NCI-H82 (cell line): ENCODE results near the gene APC.

ENCODE experiments used
- DNase-seq: peaks from one replicate; lab custom pipeline; 2025; lab: John Stamatoyannopoulos, UW

The APC gene

GRCh38 chr5:112784726-112785125 is 47.0 kb downstream of the APC start:
- peak; percentile 23 for DNase-seq

- no peak for DNase-seq
Measured at GRCh38 chr5:112787261-112787660, 49.6 kb downstream of the APC start.

- DNase-seq: no peak
Measured at GRCh38 chr5:112787896-112788295, 50.2 kb downstream of the APC start.

GRCh38 chr5:112793201-112793600 is 55.5 kb downstream of the APC start:
- DNase-seq: no peak

- DNase-seq: no peak
Measured at GRCh38 chr5:112794410-112794809, 56.7 kb downstream of the APC start.

GRCh38 chr5:112795342-112795741 is 57.7 kb downstream of the APC start:
- no peak for DNase-seq

GRCh38 chr5:112795944-112796678 is 58.4 kb downstream of the APC start:
- DNase-seq: no peak

GRCh38 chr5:112799661-112800060 is 62.0 kb downstream of the APC start:
- DNase-seq: no peak

- DNase-seq: peak; percentile 3
Measured at GRCh38 chr5:112800891-112801290, 63.2 kb downstream of the APC start.

GRCh38 chr5:112811023-112811422 is 73.3 kb downstream of the APC start:
- no peak for DNase-seq

- DNase-seq: no peak
Measured at GRCh38 chr5:112812549-112812948, 74.9 kb downstream of the APC start.

GRCh38 chr5:112820246-112820645 is 82.6 kb downstream of the APC start:
- DNase-seq: no peak

GRCh38 chr5:112822456-112822855 is 84.8 kb downstream of the APC start:
- no peak for DNase-seq

- DNase-seq: no peak
Measured at GRCh38 chr5:112823181-112823580, 85.5 kb downstream of the APC start.

GRCh38 chr5:112823656-112824055 is 86.0 kb downstream of the APC start:
- DNase-seq: no peak

GRCh38 chr5:112824197-112824596 is 86.5 kb downstream of the APC start:
- DNase-seq: no peak

- no peak for DNase-seq
Measured at GRCh38 chr5:112830378-112830777, 92.7 kb downstream of the APC start.

- no peak for DNase-seq
Measured at GRCh38 chr5:112833971-112834370, 96.3 kb downstream of the APC start.

- no peak for DNase-seq
Measured at GRCh38 chr5:112844489-112844888, 106.8 kb downstream of the APC start.

GRCh38 chr5:112846556-112846955 is 108.9 kb downstream of the APC start:
- DNase-seq: no peak

GRCh38 chr5:112847306-112847705 is 109.6 kb downstream of the APC start:
- no peak for DNase-seq

- DNase-seq: peak; percentile 73
Measured at GRCh38 chr5:112848116-112848811, 110.6 kb downstream of the APC start.

- DNase-seq: no peak
Measured at GRCh38 chr5:112849912-112850311, 112.2 kb downstream of the APC start.

GRCh38 chr5:112854651-112855050 is 117.0 kb downstream of the APC start:
- no peak for DNase-seq
